T-cell (primary cell): ENCODE measurements around the gene SOCS4. TPM values are rescaled to one million over a fixed set of nuclear protein-coding genes. Genes with fewer than 3 reads are reported as not detected.
"Not testable (repeated sequence)": the region's sequence is repeated elsewhere in the genome, so short reads cannot be mapped to it uniquely, and the experiment has no call there.

Experiments used
- ATAC-seq, 4 experiments: fragments of 200-7000 bp in 3 of 4; fragments of 150-1000 bp in 1 of 4; cut with Tn5 transposase; replicated peaks in 1 of 4; 1 replicate in 3 of 4; 2 replicates in 1 of 4; pipeline ENCODE4 v1.10.0; 2021; ENCODE audit warnings: moderate library complexity in 3 of 4, mild to moderate bottlenecking in 2 of 4, moderate number of reproducible peaks in 1 of 4
- CTCF ChIA-PET, 2 donors: fragments of 300-600 bp; sonication (Branson Sonifier 250); formaldehyde crosslinking; loops; one replicate each; lab custom pipeline; 2022; ENCODE audit warnings: antibody characterized with exemption in 2 of 2; lab: Charles Lee
- POLR2A ChIA-PET, 2 donors: fragments of 300-600 bp; sonication (Branson Sonifier 250); formaldehyde crosslinking; loops; one replicate each; lab custom pipeline; 2022; ENCODE audit warnings: antibody characterized with exemption in 2 of 2; lab: Charles Lee
- DNase-seq, 35 experiments: peaks; one replicate each; pipeline versions ENCODE4 v3.0.0 to v3.0.0-alpha.2; 2013 to 2023
- H3K27ac ChIP-seq: one replicate; pipeline ENCODE4 v1.5.1; 2013; ENCODE audit warnings: low read length
- H3K27me3 ChIP-seq, 2 experiments: replicated peaks in 1 of 2; 1 replicate in 1 of 2; 2 replicates in 1 of 2; pipeline versions ENCODE4 v1.6.1 to v1.7.0; 2013; ENCODE audit warnings: low read length in 1 of 2, mixed read lengths in 1 of 2; ENCODE audit not compliant: control insufficient read depth in 2 of 2, insufficient read depth in 2 of 2; ENCODE audit errors: extremely low read depth in 1 of 2
- H3K36me3 ChIP-seq, 2 donors: 1 replicate in 1 of 2; 2 replicates in 1 of 2; pipeline versions ENCODE4 v1.6.1 to v1.7.0; 2013; ENCODE audit warnings: low read length in 1 of 2; ENCODE audit not compliant: control insufficient read depth in 2 of 2, insufficient read depth in 1 of 2; ENCODE audit errors: extremely low read depth in 1 of 2
- H3K4me1 ChIP-seq, 2 experiments: 1 replicate in 1 of 2; 2 replicates in 1 of 2; pipeline versions ENCODE4 v1.6.1 to v1.7.0; 2013; ENCODE audit warnings: low read length in 2 of 2, mixed read lengths in 1 of 2; ENCODE audit not compliant: insufficient read depth in 2 of 2, control insufficient read depth in 1 of 2; ENCODE audit errors: extremely low read depth in 1 of 2
- H3K4me3 ChIP-seq, 2 donors: 1 replicate in 1 of 2; 2 replicates in 1 of 2; pipeline versions ENCODE4 v1.5.1 to v1.7.0; 2013; ENCODE audit warnings: mild to moderate bottlenecking in 2 of 2, low read length in 1 of 2, moderate library complexity in 1 of 2; ENCODE audit not compliant: control insufficient read depth in 1 of 2; ENCODE audit errors: extremely low read depth in 1 of 2
- H3K9me3 ChIP-seq: 2 replicates; pipeline ENCODE4 v1.7.0; 2013
- H3K27ac Mint-ChIP-seq, 2 donors: one replicate each; pipeline ENCODE4 v1.8.0; 2020 to 2021; ENCODE audit warnings: mild to moderate bottlenecking in 2 of 2, mixed read lengths in 2 of 2
- H3K27me3 Mint-ChIP-seq, 2 donors: one replicate each; pipeline ENCODE4 v1.8.0; 2021 to 2022; ENCODE audit warnings: mixed read lengths in 2 of 2
- H3K36me3 Mint-ChIP-seq: one replicate; pipeline ENCODE4 v1.8.0; 2021; ENCODE audit warnings: mixed read lengths
- H3K4me1 Mint-ChIP-seq, 3 donors: one replicate each; pipeline ENCODE4 v1.8.0; 2020 to 2022; ENCODE audit warnings: mixed read lengths in 3 of 3, mild to moderate bottlenecking in 1 of 3
- H3K4me3 Mint-ChIP-seq, 3 donors: one replicate each; pipeline ENCODE4 v1.8.0; 2020 to 2022; ENCODE audit warnings: mild to moderate bottlenecking in 3 of 3, mixed read lengths in 3 of 3, moderate library complexity in 3 of 3
- H3K9me3 Mint-ChIP-seq, 3 donors: one replicate each; pipeline ENCODE4 v1.8.0; 2020 to 2022; ENCODE audit warnings: mixed read lengths in 3 of 3
- WGBS: methylation state at CpG from one replicate; pipeline ENCODE4 v1.1.5; 2013; ENCODE audit warnings: missing lambda C conversion rate; ENCODE audit not compliant: insufficient coverage; 5-methylcytosine and 5-hydroxymethylcytosine counted together
- total RNA-seq, 35 experiments: library from RNA in 6 of 35; stranded (reverse) in 6 of 35; fragments of 120-200 nt in 1 of 35; gene quantifications; one replicate each; pipeline versions ENCODE4 v1.2.1 to v1.2.4 and lab custom pipeline; 2013 to 2026

SOCS4 gene
- total RNA-seq, 5 donors from 2014 or later (not counting 1 experiment from before 2014, with no cell fraction given): 16.7 to 26.4 (median 21.1) TPM

GRCh38 chr14:55062517-55063351 lies 35.7 kb downstream of the SOCS4 start:
- POLR2A ChIA-PET: interaction anchor here (0.6 to 1.1 kb wide), 2 partner anchors 8 kb away, joined by 5 to 10 read pairs; no protein-coding TSS in a partner anchor
- DNase-seq: no peak
- H3K27me3 Mint-ChIP-seq: no peaks in the 10 kb centered on the region
- no peaks in the 10 kb centered on the region for H3K27me3 ChIP-seq
- no peak overlapping the region for H3K4me3 ChIP-seq
- no peak overlapping the region for H3K4me3 Mint-ChIP-seq
- peak overlapping the region in 1 of 2 donors; percentile 52 for H3K27ac Mint-ChIP-seq
- peaks cover 47% of the 10 kb centered on the region for H3K36me3 Mint-ChIP-seq
- CTCF ChIA-PET: interaction anchor here in 1 of 2 donors (0.6 kb wide), 2 partner anchors 12 to 13 kb away, joined by 4 read pairs; no protein-coding TSS in a partner anchor
- H3K4me1 ChIP-seq: peaks cover 0 to 11% of the 10 kb centered on the region in 2 experiments
- no peak overlapping the region for H3K27ac ChIP-seq
- ATAC-seq: peak in 1 of 4 experiments; percentile 21
- no peaks in the 10 kb centered on the region for H3K9me3 Mint-ChIP-seq
- peaks cover 12 to 48% of the 10 kb centered on the region in 2 donors for H3K36me3 ChIP-seq
- 95% methylated on average over 9 of the region's 11 CpGs for WGBS
- peaks cover 27 to 45% (median 42%) of the 10 kb centered on the region in 3 donors for H3K4me1 Mint-ChIP-seq
- H3K9me3 ChIP-seq: no peaks in the 10 kb centered on the region

GRCh38 chr14:55064896-55065295 lies 37.9 kb downstream of the SOCS4 start:
- H3K4me1 ChIP-seq, H3K9me3 ChIP-seq, H3K4me3 Mint-ChIP-seq, H3K27me3 Mint-ChIP-seq, H3K27ac ChIP-seq, DNase-seq, ATAC-seq, H3K27me3 ChIP-seq, H3K9me3 Mint-ChIP-seq, H3K4me3 ChIP-seq: not testable (repeated sequence)
- CTCF ChIA-PET: interaction anchor here (0.6 to 1.3 kb wide), 3 partner anchors 18 to 195 kb away, joined by 3 to 8 read pairs (median 3); no protein-coding TSS in a partner anchor
- WGBS: no CpG with 5 or more reads among the region's 2 CpGs
- Mint-ChIP-seq H3K27ac (peak overlapping the region in 1 of 2 donors; percentile 28), H3K36me3 (peaks cover 39% of the 10 kb centered on the region), H3K4me1 (peaks cover 17 to 31% (median 29%) of the 10 kb centered on the region in 3 donors)
- POLR2A ChIA-PET: interaction anchor here (0.5 to 1.5 kb wide), 2 partner anchors 12 to 22 kb away, joined by 6 to 8 read pairs; no protein-coding TSS in a partner anchor
- H3K36me3 ChIP-seq: peaks cover 8 to 41% of the 10 kb centered on the region in 2 donors

- H3K36me3 ChIP-seq: peaks cover 8 to 41% of the 10 kb centered on the region in 2 donors
- DNase-seq (no peak), ATAC-seq (no peak)
- H3K27ac ChIP-seq: no peak overlapping the region
- Mint-ChIP-seq H3K4me3 (no peak overlapping the region), H3K27me3 (no peaks in the 10 kb centered on the region), H3K36me3 (peaks cover 39% of the 10 kb centered on the region), H3K9me3 (no peaks in the 10 kb centered on the region), H3K27ac (no peak overlapping the region), H3K4me1 (peaks cover 15 to 29% (median 26%) of the 10 kb centered on the region in 3 donors)
- H3K4me3 ChIP-seq: no peak overlapping the region
- H3K9me3 ChIP-seq: no peaks in the 10 kb centered on the region
- no peaks in the 10 kb centered on the region for H3K27me3 ChIP-seq
- POLR2A ChIA-PET: interaction anchor here (0.5 to 1.5 kb wide), 4 partner anchors 13 to 35 kb away, joined by 3 to 8 read pairs (median 5); no protein-coding TSS in a partner anchor
- no CpG with 5 or more reads among the region's 2 CpGs for WGBS
- peaks cover 0 to 5% of the 10 kb centered on the region in 2 experiments for H3K4me1 ChIP-seq
- CTCF ChIA-PET: interaction anchor here (0.6 to 1.5 kb wide), 8 partner anchors 11 to 479 kb away, joined by 3 to 19 read pairs (median 4); partner anchors contain the start of gene MAPK1IP1L (in 1 of the 2)
Observed at GRCh38 chr14:55065411-55065810, 38.4 kb downstream of the SOCS4 start.

GRCh38 chr14:55066223-55066622 lies 39.2 kb downstream of the SOCS4 start:
- no peak overlapping the region for H3K4me3 ChIP-seq
- DNase-seq (no peak), ATAC-seq (no peak)
- Mint-ChIP-seq H3K4me1 (peaks cover 13 to 26% (median 18%) of the 10 kb centered on the region in 3 donors), H3K9me3 (no peaks in the 10 kb centered on the region), H3K36me3 (peaks cover 39% of the 10 kb centered on the region), H3K4me3 (no peak overlapping the region), H3K27me3 (no peaks in the 10 kb centered on the region), H3K27ac (peak overlapping the region in 1 of 2 donors; percentile 2)
- H3K9me3 ChIP-seq: no peaks in the 10 kb centered on the region
- peaks cover 8 to 34% of the 10 kb centered on the region in 2 donors for H3K36me3 ChIP-seq
- CTCF ChIA-PET: interaction anchor here (0.6 to 1.5 kb wide), 8 partner anchors 12 to 527 kb away, joined by 3 to 19 read pairs (median 4); partner anchors contain the start of gene MAPK1IP1L (in 1 of the 2)
- H3K27me3 ChIP-seq: no peaks in the 10 kb centered on the region
- no peak overlapping the region for H3K27ac ChIP-seq
- POLR2A ChIA-PET: interaction anchor here (0.5 to 1.5 kb wide), 9 partner anchors 9 to 36 kb away, joined by 3 to 10 read pairs (median 4); no protein-coding TSS in a partner anchor
- peaks cover 0 to 3% of the 10 kb centered on the region in 2 experiments for H3K4me1 ChIP-seq
- WGBS: no CpG with 5 or more reads among the region's 1 CpG

- POLR2A ChIA-PET: interaction anchor here (0.6 to 2.8 kb wide), 4 partner anchors 11 to 135 kb away, joined by 3 to 14 read pairs (median 8); no protein-coding TSS in a partner anchor
- H3K4me1 Mint-ChIP-seq: peaks cover 41 to 46% (median 43%) of the 10 kb centered on the region in 3 donors
- no peaks in the 10 kb centered on the region for H3K27me3 Mint-ChIP-seq
- Histone ChIP-seq H3K27ac (no peak overlapping the region), H3K36me3 (peaks cover 0 to 4% of the 10 kb centered on the region in 2 donors), H3K4me3 (no peak overlapping the region), H3K4me1 (peaks cover 6 to 15% of the 10 kb centered on the region in 2 experiments), H3K9me3 (no peaks in the 10 kb centered on the region), H3K27me3 (no peaks in the 10 kb centered on the region)
- CTCF ChIA-PET: interaction anchor here in 1 of 2 donors (0.9 kb wide), 1 partner anchor 90 kb away, joined by 3 read pairs; no protein-coding TSS in a partner anchor
- 70% methylated on average over 2 of the region's 4 CpGs for WGBS
- H3K27ac Mint-ChIP-seq: peak overlapping the region; percentile 66 to 79
- DNase-seq (no peak), ATAC-seq (no peak)
- no peaks in the 10 kb centered on the region for H3K9me3 Mint-ChIP-seq
- no peak overlapping the region for H3K4me3 Mint-ChIP-seq
- H3K36me3 Mint-ChIP-seq: peaks cover 12% of the 10 kb centered on the region
Observed at GRCh38 chr14:55070981-55071411, 44.0 kb downstream of the SOCS4 start.
